ENCODE results near the gene EMID1.
"Not testable (repeated sequence)": the region's sequence is repeated elsewhere in the genome, so short reads cannot be mapped to it uniquely, and the experiment has no call there.

The EMID1 gene

DNA sequence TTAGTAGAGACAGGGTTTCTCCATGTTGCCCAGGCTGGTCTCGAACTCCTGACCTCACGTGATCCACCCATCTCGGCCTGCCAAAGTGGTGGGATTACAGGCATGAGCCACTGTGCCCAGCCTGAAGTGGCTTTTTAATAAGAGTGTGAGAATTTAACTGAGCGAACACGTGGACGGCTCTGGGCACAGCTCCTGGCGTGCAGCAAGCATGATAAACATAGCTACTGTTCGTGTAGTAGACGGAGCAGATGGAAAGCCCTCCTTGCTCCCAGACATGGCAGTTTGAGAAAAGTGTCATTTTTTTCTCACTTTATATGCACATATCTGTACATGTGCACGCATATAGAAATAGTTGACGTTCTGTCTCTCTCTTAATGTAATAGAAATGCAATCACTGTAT, 7.0 kb downstream of the EMID1 start:
- DNase-seq: no peak

DNA sequence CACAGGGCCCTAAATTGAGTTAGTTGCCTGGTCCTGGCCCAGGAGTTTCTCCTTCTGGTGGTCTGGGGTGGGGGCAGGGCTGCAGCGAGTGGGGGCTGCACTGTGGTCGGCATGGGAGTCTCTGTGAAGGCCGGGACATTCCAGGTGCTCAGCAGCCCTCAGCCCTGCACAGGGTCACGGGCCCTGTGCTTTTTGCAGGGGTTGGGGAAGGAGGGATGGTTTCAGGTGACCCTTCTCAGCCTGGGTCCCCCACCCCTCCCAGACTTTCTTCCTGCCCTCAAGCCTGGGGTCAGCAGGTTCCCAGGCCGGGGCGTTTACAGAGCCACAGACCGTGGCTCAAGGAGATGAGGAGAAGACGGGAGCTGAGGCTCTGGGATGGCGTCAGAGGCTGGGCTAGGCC, 7.8 kb downstream of the EMID1 start:
- DNase-seq: no peak

GRCh38 chr22:29214232-29214631, 8.5 kb downstream of the EMID1 start:
- DNase-seq: no peak

DNA sequence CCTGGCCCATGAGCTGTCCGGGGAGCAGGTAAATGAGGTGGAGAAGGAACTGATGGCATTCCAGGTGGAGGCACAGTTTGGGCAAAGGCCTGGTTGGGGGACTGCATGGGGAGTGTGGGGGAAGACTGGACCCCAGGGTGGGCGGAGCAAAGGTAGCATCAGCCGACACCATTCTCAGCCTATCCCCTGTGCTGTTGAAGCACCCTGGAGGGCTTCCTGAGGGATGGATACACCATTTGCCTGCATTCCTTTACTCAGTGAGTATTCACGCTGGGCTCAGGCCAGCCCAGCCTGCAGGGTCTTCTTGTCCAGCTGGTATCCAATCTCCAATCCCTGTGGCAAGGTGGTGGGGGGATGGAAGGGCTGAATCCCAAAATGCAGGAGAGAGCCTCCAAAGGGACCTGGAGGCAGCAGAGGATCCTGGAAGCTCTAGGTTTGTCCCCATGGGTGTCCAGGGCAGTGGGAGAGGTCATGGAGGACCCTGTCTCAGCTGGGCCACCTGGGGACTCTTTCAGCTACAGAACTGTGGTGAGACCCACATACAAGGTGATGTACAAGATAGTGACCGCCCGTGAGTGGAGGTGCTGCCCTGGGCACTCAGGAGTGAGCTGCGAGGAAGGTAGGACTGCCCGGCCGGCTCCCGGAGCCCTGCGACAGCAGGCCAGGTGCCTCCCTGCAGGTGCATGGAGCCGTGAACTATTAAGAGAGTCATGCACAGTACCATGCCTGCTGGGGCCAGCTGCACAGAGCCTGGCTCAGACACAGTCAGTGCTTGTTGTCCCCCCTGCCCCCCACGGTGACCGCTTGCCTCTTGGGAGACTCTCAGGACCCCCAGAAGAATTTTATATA, 9.5 kb downstream of the EMID1 start:
- DNase-seq: no peak

DNA sequence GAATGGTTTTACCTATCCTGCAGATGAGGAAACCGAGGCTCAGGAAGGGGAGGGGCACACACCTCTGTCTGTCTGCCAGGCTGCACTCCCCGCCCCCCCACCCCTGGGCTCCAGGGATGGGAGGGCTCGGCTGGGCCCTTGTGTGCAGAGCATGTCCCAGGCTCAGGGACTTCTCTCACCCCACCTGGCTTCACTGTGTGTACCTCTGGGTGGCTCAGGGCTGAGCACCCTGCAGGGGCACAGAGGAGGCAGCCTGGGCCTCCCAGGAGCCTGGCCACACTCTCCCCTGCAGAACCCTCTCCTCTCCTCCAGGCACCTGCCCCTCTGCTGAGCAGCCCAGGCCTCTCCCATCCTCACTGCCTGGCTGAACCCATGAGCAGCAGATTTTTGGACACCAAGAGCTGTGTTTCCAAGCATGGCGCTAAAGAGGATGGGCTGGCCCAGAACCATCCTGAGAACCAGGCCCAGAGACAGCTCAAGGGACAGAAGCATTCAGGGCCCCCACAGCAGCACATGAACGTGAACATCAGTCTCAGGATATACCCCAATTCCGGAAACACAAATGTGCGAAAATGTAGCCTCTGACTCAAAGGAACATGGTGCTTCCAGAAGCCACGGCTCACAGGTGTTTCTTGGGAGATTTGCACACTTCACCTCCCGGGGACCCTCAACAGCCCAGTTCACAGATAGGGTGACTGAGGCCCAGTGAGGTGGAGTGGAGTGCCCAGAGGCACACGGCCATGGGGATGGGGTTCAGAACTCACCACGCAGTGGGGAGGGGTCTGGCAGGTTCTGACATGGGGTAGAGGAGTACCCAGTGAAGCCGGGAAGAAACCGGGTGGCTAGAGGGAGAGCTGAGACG, 10.5 kb downstream of the EMID1 start:
- no peak for DNase-seq

GRCh38 chr22:29216873-29217666, 11.4 kb downstream of the EMID1 start:
- no peak for DNase-seq

DNA sequence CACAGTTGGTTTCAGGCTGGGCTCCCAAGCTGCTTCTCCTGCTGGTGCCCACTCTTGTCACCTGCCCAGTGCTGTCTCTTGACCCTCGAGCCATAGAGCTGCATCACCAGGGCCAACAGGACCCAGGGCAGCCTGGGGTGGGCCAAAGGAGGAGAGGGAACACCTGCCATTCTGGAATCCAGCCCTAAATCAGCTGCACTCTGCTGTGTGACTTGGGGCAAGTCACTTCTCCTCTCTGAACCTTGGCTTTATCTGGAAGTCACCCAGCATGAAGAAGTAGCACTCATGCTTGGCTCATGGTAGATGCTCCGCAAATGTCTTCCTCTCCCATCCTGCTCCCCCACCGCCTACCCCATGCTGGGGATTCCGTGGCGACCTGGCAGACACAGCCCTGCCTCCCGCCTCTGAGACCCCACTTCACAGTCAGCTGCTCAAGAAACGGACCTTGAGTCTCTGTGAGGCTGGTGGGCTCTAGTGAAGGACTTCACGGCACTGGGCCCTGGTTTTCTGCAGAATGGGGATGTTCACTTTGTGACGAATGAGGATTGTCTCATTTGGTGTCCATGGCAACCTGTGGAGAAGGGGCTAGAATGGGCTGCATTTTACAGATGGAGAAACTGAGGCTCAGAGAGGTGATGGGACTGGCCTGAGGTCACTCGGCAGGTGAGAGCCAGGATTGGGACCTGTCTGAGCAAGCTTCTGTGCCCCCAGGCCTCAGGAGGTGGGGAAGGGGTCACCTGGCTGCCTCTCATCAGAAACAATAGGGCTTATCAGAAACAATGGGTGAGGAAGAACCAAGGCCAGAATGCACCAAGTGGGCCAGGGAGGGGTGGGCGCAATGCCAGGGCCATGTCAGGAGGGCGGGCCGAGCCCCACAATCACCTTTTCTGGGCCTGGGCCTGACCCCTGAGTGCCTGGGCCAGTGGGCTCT, 12.4 kb downstream of the EMID1 start:
- DNase-seq: no peak

DNA sequence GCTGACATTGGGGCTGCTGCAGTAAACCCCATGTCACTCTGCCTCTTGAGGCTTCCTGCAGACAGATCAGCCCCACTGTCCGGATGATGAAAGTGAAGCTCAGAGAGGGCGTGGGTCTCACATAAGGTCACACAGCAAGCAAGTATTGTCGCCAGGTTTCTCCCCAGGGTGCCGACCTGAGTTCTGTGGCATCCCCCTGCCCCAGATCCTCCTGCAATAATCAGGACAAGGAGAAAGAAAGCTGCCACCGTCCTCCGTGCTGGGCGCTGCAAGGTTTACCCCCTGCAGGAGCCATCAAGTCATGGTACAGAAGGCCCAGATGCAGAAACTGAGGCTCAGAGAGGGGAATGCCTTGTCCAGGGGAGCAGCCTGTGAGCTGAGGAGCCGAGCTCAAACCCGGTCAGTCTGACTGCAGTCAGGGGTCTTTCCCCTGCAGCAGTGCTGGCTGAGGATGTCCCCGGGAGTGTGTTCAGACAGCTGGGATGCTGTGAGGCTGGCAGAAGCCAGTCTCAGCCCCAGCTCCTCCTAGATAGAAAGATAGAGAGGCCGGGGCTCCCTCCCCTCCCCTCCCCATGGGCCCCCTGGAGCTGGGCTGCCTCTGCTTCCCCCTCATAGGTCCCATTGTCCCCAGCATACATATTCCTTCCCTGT, 13.2 kb downstream of the EMID1 start:
- no peak for DNase-seq

DNA sequence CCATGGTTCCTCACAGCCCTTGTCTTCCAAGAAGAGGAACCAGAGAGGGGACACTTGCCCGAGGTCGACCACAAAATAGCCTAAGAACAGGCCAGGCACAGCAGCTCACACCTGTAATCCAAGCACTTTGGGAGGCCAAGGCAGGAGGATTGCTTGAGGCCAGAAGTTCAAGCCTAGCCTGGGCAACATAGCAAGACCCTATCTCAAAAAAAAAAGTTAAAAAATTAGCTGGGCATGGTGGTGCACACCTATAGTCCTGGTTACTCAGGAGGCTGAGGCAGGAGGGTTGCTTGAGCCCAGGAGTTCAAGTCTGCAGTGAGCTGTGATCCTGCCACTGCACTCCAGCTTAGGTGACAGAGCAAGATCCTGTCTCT, 13.7 kb downstream of the EMID1 start:
- not testable (repeated sequence) for DNase-seq

DNA sequence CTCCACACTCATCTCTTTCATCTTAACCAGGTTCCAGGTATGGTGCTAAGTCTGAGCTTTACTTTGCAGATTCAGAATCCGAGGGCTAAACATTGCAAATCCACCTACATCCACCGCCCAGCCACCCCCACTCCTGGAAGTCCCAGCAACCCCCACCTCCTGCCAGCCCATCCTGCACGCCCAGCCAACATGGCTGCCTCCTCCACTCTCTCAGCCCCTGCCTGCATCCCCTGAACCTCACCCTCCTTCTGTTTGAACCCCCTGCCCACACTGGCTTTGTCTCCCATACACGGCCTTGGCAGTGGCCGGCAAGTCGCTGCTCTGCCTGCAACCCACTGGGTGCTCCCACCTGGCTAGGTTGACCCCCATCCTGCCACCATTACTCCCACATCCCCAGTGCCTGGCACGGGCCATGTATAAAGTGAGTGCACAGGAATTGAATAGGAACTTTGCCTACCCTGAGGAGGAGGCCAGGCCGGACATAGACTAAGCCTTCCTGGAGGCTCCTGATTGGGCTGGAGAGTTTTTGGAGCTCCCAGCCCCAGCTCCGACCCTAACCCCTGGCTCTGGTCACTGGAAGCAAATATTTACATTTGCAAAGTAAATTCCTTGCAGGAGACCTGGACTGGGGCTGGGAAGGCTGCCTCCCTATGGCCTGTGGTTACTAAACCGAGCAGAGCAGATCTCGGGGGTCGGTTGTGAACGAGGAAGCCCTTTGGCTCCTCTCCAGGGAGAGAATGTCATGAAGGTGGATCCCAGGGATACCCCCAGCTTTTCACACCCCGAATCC, 14.4 kb downstream of the EMID1 start:
- no peak for DNase-seq

DNA sequence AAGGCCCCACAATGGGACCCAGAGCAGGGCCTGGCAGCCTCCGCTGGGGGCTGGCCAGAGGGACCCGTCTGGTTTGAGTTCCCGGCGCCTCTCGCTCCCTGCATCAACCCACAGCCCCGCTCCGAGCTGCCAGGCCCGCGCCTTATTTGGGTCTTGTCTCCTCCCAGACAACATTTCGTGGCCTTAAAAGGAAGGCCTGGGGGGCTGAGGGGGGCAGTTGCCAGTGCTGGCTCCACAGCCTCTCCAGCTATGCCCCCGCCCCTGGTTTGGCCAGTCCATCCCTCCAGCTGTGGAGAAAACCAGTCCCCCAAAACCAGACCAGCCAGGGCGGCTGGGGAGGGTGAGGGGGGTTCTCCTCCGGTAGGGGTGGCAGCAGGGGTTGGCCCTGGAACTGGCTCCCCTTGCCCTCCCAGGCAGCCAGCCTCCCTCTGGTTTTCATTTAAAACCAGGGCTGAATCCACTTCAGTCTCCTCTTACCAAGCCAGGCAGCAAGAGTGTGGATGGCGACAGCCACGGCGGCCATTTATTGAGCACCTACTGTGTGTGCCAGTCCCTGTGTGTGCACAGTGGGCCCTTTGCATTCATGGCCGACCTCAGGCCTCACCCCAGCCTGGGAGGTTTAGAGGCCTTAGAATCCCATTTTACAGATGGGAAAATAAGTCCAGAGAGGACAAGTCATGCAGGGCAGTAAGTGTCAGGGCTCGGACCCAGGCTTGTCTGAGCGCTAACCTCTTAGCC, 18.6 kb downstream of the EMID1 start:
- no peak for DNase-seq

DNA sequence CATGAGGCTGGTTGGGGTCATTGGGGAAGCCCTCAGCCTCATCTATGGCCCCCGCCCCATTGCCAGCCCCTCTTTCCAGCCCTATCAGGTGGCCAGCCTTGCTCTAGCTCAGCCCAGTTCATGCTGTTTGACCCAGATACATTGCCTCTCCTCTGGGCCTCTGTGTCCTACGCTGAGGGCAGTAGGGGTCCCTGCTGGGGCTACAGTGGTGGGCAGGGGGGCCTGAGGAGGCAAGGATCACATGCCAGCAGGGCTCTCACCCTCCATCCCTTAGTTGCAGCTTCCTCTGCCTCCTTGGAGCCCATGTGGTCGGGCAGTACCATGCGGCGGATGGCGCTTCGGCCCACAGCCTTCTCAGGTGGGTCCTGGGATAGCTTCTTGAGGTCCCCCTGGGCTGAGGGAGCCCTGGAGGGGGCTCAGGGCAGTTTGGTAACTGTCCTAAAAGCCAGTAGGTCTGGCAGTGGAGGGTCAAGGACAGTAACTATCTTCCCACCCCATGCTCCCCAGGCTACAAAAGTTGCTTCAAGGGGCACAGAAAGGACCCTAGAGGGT, 19.2 kb downstream of the EMID1 start:
- no peak for DNase-seq

DNA sequence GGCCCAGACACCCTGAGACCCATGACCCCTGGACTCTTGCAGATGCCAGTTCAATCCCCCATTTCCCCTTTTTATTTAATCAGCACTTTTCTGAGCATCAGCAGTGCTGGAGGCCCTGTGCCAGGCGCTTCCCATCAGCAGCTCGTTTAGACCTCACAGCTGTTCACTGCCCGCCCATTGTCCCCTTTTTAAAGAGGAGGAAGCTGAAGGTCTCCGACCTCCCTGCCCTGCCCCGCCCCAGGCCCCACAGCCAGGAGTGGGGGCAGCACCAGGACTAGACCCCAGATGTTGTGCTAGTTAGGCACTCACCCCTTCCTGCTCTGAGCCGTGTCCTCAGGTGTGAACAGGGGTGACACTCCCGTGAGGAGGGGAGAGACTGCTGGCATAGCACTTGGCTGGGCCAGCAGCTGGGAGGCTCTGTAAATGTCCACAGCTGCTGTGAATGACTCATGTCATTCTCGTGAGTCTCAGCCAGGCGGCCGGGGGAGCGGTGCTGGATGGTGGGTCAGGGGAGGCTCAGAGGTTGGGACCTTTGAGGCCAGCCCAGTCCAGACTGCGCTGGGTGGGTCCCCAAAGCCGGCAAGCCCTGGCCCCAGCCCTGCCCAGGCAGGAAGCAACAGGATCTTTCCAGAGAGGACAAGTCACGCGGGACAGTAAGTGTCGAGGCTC, 19.9 kb downstream of the EMID1 start:
- DNase-seq: no peak

DNA sequence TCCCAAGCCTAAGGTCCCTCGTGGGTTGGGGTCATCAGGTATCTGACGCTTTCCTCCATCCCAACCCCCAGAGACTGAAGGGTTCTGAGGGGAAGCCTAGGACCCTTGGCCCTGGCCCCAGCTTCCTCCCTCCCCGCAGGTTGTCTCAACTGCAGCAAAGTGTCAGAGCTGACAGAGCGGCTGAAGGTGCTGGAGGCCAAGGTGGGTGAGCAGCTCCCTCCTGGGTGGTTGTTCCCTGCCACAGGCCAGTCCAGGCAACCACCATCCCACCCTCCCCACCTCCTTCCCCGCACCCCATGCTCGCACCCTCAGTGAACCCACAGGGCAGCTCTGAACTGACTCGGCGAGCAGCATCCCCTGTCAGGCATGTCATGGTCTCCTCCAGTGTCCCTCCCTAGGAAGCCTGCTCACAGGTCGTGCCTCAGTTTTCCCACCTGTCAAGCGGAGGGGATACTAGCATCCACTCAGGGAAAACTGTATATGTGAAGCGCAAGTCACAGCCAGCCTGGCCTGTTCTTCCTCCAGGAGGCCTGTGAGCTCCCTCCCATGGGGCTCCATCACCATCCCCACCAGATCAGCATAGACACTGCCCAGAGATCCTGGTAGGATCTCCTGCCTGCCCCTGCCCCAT, 20.8 kb downstream of the EMID1 start:
- no peak for DNase-seq

DNA sequence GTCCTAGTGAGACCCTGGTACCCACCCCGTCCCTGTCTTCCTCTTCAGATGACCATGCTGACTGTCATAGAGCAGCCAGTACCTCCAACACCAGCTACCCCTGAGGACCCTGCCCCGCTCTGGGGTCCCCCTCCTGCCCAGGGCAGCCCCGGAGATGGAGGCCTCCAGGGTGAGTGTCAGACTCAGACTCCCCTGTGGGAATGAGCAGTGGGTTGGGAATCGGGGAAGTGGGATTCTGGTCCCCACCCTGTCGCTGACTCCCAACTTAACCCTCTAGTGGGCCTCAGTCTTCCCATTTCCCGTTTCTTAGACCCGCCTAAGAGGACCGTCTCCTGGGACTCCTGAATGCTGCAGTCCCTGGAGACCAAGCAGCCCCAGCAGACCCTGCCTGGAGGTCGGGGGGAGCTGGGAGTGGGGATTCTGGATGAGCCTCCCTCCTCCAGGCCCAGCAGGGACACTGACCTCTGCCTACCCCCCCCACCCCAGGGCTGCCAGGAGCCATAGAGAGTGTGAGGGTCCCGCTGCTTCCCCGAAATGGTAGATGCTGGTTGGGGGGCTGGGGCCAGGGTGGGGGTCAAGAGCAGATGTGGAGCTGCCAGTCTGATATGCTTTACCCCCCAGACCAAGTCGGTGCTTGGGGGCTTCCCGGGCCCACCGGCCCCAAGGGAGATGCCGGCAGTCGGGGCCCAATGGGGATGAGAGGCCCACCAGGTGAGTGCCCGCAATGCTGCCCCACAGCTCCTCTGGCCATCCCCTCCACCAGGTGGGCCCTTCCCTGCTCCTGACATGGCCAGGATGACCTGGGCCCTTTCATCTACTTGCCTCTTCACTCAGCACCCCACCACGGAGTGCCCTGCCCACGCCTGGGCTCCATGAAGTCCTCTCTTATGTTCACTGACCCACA, 25.5 kb downstream of the EMID1 start:
- no peak for DNase-seq

DNA sequence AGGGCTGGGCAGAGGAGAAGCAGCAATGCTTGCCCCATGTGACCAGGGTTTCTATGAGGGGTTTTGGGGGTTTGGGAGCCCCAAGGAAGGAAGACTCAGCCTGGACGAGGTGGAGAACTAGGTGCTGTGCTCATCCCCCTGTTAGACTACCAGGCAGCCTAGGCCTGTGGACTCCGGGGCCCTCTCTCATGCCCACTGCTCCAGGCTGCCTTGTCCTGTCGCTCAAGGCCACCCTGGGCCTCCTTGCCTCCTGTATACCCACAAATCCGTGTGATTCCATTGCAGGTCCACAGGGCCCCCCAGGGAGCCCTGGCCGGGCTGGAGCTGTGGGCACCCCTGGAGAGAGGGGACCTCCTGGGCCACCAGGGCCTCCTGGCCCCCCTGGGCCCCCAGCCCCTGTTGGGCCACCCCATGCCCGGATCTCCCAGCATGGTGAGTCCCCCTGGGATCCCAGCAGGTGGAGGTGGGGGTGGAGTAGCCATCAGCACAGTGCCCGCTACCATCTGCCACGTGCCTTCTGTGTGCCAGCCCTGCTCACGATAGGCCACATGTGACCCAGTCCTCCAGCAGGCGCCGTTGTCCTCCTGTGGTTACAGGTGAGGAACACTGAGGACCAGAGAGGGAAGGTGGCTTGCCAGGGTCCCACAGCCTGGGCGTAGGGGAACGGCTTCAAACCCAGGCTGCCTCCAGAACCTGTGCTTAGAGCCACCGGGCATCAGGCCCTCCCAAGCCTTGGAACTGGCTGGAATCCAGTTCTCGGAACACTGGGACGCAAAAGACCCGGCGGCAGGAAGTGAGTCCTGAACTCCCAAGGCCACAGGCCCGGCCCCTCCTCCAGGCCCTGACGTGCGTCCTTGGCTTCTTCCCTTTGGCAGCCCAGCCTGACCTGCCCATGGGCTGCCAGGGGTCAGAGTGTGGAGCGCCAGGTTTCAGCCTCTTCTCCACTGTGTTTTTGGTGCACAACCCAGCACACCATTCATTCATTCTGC, 26.6 kb downstream of the EMID1 start:
- no peak for DNase-seq

Measured in amniotic stem cell (primary cell).